K562 (cell line): ENCODE data around the gene PLPP7. TPM values are rescaled to one million over a fixed set of nuclear protein-coding genes. Genes with fewer than 3 reads are reported as not detected.

Source experiments
- ARID2 ChIP-seq: fragments of 450-650 bp; IDR thresholded peaks from 2 replicates; pipeline ENCODE4 v1.6.1; 2017; ENCODE audit warnings: antibody characterized with exemption, mild to moderate bottlenecking
- ATF7 ChIP-seq: fragments of 450-650 bp; IDR thresholded peaks from 2 replicates; pipeline ENCODE4 v1.7.1; 2014; ENCODE audit warnings: mild to moderate bottlenecking, moderate library complexity
- BHLHE40 ChIP-seq: IDR thresholded peaks from 2 replicates; pipeline ENCODE4 v1.6.1; 2011; ENCODE audit warnings: low read length, improper control_type of control experiment
- CCNT2 ChIP-seq: IDR thresholded peaks from 2 replicates; pipeline ENCODE4 v1.6.1; 2011; ENCODE audit warnings: borderline replicate concordance, low read depth, mild to moderate bottlenecking, moderate library complexity, mixed read lengths, low read length; ENCODE audit not compliant: insufficient read length; ENCODE audit errors: extremely low read depth
- EP400 ChIP-seq: fragments of 450-650 bp; IDR thresholded peaks from 2 replicates; pipeline ENCODE4 v1.6.1; 2017; ENCODE audit warnings: antibody characterized with exemption, mild to moderate bottlenecking, moderate library complexity
- ETV1 ChIP-seq: fragments of 450-650 bp; conservative IDR thresholded peaks from 2 replicates; pipeline ENCODE4 v1.6.1; 2016; ENCODE audit warnings: missing genetic modification characterization, control low read depth, low read depth, missing compliant biosample characterization
- HDAC1 ChIP-seq, 2 experiments: fragments of 450-650 bp; IDR thresholded peaks; 2 replicates each; pipeline ENCODE4 v1.6.1; 2016 to 2017; ENCODE audit warnings: inconsistent platforms in 1 of 2, mild to moderate bottlenecking in 1 of 2, moderate library complexity in 1 of 2
- MAZ ChIP-seq, 2 experiments: fragments of 450-650 bp in 1 of 2; sonication (generic) in 1 of 2; formaldehyde crosslinking; IDR thresholded peaks in 1 of 2; conservative IDR thresholded peaks in 1 of 2; 2 replicates each; pipeline versions ENCODE4 v1.4.0 to v1.5.0; 2020; ENCODE audit warnings: mild to moderate bottlenecking in 1 of 2, missing genetic modification reagents in 1 of 2
- NFIC ChIP-seq: fragments of 450-650 bp; IDR thresholded peaks from 2 replicates; pipeline ENCODE4 v1.6.1; 2017; ENCODE audit warnings: mild to moderate bottlenecking, inconsistent platforms
- POLR2G ChIP-seq: fragments of 200-400 bp; formaldehyde crosslinking; IDR thresholded peaks from 2 replicates; pipeline ENCODE4 v1.6.1; 2017; ENCODE audit warnings: low read depth, mild to moderate bottlenecking, antibody characterized with exemption, low read length, moderate library complexity
- POU5F1 ChIP-seq: fragments of 150-350 bp; IDR thresholded peaks from 2 replicates; pipeline ENCODE4 v1.6.1; 2014; ENCODE audit warnings: borderline replicate concordance, low read length, low read depth, mild to moderate bottlenecking; ENCODE audit not compliant: partially characterized antibody
- RCOR1 ChIP-seq, 2 experiments: IDR thresholded peaks; 2 replicates each; pipeline ENCODE4 v1.6.1; 2012; ENCODE audit warnings: low read depth in 2 of 2, low read length in 2 of 2, borderline replicate concordance in 1 of 2, improper control_type of control experiment in 1 of 2
- STAG1 ChIP-seq: sonication (generic); formaldehyde crosslinking; IDR thresholded peaks from 2 replicates; pipeline ENCODE4 v1.5.0; 2020; ENCODE audit warnings: missing genetic modification reagents, borderline replicate concordance
- ZNF354B ChIP-seq: fragments of 250-450 bp; sonication (Bioruptor Pico); IDR thresholded peaks from 2 replicates; pipeline ENCODE4 v1.4.0; 2020
- polyA plus RNA-seq, 8 experiments: library from polyadenylated mRNA; depleted of rRNA in 4 of 8; stranded (reverse) in 5 of 8; unstranded in 3 of 8; fragments of >200 nt; fragmentation: Nextera tagmentation in 2 of 8; fragmentation: Illumina TruSeq in 1 of 8; extraction: Ambion mirVana in 2 of 8; extraction: Trizol in 1 of 8; gene quantifications; 2 replicates each; pipeline versions ENCODE4 v1.2.1 to v1.2.3, GENCODE V29; 2011 to 2014; ENCODE audit warnings: inconsistent platforms in 1 of 8, missing spikeins in 1 of 8
- total RNA-seq, 7 experiments: library from RNA; depleted of rRNA in 6 of 7; stranded (reverse); fragments of >200 nt in 6 of 7; fragmentation: Illumina TruSeq in 2 of 7; extraction: Trizol in 2 of 7; gene quantifications; 2 replicates each; pipeline versions ENCODE4 v1.2.1 to v1.2.3, GENCODE V29; 2011 to 2021; ENCODE audit warnings: low replicate concordance in 1 of 7
- TF ChIP-seq, protein P1 (sequence below): fragments of 450-650 bp; formaldehyde crosslinking; IDR thresholded peaks from 2 replicates; pipeline ENCODE4 v1.4.0; 2020; ENCODE audit warnings: mild to moderate bottlenecking, moderate library complexity
- TF ChIP-seq, protein P2 (sequence below): sonication (generic); formaldehyde crosslinking; IDR thresholded peaks from 2 replicates; pipeline ENCODE4 v1.8.1; 2023; ENCODE audit warnings: mild to moderate bottlenecking, missing genetic modification reagents
- TF ChIP-seq, protein P3 (sequence below), 3 experiments: IDR thresholded peaks in 2 of 3; conservative IDR thresholded peaks in 1 of 3; 2 replicates each; pipeline ENCODE4 v1.5.1; 2011 to 2012; ENCODE audit warnings: low read length in 3 of 3, mild to moderate bottlenecking in 3 of 3, control low read depth in 2 of 3, improper control_type of control experiment in 1 of 3, inconsistent platforms in 1 of 3, low read depth in 1 of 3, mixed read lengths in 1 of 3, moderate library complexity in 1 of 3; ENCODE audit not compliant: insufficient read depth in 2 of 3
- TF ChIP-seq, protein P4 (sequence below): sonication (generic); formaldehyde crosslinking; IDR thresholded peaks from 2 replicates; pipeline ENCODE4 v1.8.1; 2023; ENCODE audit warnings: mild to moderate bottlenecking, missing genetic modification reagents

Gene PLPP7
- total and polyA plus RNA-seq, 9 of the 15 experiments (the other 6 are each of a cell fraction or from before 2014, with no cell fraction given), result 0.09 to 0.93 (median 0.18) TPM; not detected in 4

DNA sequence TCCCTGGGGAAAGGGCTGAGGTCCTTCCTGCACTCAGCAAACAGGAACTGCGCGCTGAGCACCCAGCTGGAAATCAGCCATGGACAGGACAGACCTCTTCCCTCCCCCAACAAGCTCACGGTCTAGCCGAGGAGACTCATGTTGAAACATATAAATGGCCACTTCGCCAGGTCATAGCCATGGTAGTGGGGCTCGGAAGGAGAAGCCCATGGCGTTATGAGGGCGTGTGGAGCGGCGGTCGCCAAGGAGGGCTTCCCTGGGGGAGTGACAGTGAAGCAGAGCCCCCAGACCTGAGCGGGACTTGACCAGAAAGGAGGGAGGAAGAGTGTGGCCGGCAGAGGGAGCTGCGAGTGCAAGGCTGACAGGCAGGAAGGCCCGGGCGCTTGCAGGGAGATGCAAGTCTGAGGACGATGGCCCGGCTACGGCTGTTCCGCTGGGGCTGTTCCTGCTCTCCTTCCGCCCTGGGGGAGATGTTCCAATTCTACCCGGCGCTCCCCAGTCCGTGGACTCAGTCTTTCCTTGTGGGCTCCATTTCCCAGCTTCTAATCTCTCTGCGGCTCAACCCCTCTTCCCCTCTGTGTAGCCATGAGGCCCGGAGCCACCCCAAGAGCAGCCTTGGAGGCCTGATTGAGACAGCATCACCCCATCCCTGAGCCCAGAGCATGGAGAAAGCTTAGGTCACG lies 60.5 kb downstream of the PLPP7 start (continued):
- TF ChIP-seq HDAC1 (IDR thresholded peaks at IDR 0.05) (0 out of 4 replicates have a peak, but pooled peaks of 1 of the 2 experiments have one; percentile 14), POU5F1 (no peak), ZNF354B (CRISPR knock-in tag) (no peak), NFIC (peak; percentile 56; the same call in 1 of the 2 replicates), ETV1 (tag) (peak; percentile 44; the same call in 1 of the 2 replicates), POLR2G (peak; percentile 49; the same call in 1 of the 2 replicates), BHLHE40 (peak; percentile 54; the same call in 1 of the 2 replicates), MAZ (CRISPR knock-in tag; conservative IDR thresholded peaks at IDR 0.05 in 1 of 2, IDR thresholded peaks at IDR 0.05 in 1 of 2) (peak; percentile 18 to 50; a peak in 2 of 4 replicates), RCOR1 (IDR thresholded peaks at IDR 0.05; ENCODE audit: borderline replicate concordance in 1 of 2, low read depth in 2 of 2, low read length in 2 of 2) (peak in 1 of 2 experiments; percentile 48; a peak in 1 of 4 replicates), ARID2 (peak; percentile 58; the same call in 1 of the 2 replicates), STAG1 (CRISPR knock-in tag) (peak; percentile 57; the same call in 1 of the 2 replicates), ATF7 (0 out of 2 replicates have a peak, but pooled peaks have one; percentile 25), CCNT2 (peak; percentile 32), EP400 (peak; percentile 48; the same call in 1 of the 2 replicates)
- TF ChIP-seq, protein P1, sequence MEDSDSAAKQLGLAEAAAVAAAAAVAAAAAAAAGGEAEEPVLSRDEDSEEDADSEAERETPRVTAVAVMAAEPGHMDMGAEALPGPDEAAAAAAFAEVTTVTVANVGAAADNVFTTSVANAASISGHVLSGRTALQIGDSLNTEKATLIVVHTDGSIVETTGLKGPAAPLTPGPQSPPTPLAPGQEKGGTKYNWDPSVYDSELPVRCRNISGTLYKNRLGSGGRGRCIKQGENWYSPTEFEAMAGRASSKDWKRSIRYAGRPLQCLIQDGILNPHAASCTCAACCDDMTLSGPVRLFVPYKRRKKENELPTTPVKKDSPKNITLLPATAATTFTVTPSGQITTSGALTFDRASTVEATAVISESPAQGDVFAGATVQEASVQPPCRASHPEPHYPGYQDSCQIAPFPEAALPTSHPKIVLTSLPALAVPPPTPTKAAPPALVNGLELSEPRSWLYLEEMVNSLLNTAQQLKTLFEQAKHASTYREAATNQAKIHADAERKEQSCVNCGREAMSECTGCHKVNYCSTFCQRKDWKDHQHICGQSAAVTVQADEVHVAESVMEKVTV (CRISPR knock-in tag), result peak; percentile 81
- TF ChIP-seq, protein P2, sequence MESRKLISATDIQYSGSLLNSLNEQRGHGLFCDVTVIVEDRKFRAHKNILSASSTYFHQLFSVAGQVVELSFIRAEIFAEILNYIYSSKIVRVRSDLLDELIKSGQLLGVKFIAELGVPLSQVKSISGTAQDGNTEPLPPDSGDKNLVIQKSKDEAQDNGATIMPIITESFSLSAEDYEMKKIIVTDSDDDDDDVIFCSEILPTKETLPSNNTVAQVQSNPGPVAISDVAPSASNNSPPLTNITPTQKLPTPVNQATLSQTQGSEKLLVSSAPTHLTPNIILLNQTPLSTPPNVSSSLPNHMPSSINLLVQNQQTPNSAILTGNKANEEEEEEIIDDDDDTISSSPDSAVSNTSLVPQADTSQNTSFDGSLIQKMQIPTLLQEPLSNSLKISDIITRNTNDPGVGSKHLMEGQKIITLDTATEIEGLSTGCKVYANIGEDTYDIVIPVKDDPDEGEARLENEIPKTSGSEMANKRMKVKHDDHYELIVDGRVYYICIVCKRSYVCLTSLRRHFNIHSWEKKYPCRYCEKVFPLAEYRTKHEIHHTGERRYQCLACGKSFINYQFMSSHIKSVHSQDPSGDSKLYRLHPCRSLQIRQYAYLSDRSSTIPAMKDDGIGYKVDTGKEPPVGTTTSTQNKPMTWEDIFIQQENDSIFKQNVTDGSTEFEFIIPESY (CRISPR knock-in tag), result peak; percentile 51; the same call in 1 of the 2 replicates
- TF ChIP-seq, protein P3, sequence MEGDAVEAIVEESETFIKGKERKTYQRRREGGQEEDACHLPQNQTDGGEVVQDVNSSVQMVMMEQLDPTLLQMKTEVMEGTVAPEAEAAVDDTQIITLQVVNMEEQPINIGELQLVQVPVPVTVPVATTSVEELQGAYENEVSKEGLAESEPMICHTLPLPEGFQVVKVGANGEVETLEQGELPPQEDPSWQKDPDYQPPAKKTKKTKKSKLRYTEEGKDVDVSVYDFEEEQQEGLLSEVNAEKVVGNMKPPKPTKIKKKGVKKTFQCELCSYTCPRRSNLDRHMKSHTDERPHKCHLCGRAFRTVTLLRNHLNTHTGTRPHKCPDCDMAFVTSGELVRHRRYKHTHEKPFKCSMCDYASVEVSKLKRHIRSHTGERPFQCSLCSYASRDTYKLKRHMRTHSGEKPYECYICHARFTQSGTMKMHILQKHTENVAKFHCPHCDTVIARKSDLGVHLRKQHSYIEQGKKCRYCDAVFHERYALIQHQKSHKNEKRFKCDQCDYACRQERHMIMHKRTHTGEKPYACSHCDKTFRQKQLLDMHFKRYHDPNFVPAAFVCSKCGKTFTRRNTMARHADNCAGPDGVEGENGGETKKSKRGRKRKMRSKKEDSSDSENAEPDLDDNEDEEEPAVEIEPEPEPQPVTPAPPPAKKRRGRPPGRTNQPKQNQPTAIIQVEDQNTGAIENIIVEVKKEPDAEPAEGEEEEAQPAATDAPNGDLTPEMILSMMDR (IDR thresholded peaks at IDR 0.05 in 2 of 3, conservative IDR thresholded peaks at IDR 0.05 in 1 of 3; ENCODE audit: insufficient read depth in 2 of 3, low read depth in 1 of 3, low read length in 3 of 3), result peak; percentile 90 to 91 (median 91)
- TF ChIP-seq, protein P4, sequence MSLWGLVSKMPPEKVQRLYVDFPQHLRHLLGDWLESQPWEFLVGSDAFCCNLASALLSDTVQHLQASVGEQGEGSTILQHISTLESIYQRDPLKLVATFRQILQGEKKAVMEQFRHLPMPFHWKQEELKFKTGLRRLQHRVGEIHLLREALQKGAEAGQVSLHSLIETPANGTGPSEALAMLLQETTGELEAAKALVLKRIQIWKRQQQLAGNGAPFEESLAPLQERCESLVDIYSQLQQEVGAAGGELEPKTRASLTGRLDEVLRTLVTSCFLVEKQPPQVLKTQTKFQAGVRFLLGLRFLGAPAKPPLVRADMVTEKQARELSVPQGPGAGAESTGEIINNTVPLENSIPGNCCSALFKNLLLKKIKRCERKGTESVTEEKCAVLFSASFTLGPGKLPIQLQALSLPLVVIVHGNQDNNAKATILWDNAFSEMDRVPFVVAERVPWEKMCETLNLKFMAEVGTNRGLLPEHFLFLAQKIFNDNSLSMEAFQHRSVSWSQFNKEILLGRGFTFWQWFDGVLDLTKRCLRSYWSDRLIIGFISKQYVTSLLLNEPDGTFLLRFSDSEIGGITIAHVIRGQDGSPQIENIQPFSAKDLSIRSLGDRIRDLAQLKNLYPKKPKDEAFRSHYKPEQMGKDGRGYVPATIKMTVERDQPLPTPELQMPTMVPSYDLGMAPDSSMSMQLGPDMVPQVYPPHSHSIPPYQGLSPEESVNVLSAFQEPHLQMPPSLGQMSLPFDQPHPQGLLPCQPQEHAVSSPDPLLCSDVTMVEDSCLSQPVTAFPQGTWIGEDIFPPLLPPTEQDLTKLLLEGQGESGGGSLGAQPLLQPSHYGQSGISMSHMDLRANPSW (CRISPR knock-in tag), result 0 out of 2 replicates have a peak, but pooled peaks have one; percentile 39
